Glutamatergic neuron (in vitro differentiated cells): ENCODE data around the gene KIF26B. TPM values are rescaled to one million over a fixed set of nuclear protein-coding genes. Genes with fewer than 3 reads are reported as not detected.

ENCODE experiments used
- DNase-seq: peaks from one replicate; pipeline ENCODE4 v3.0.0; 2022
- H3K27ac Mint-ChIP-seq: one replicate; pipeline ENCODE4 v1.8.0; 2020; ENCODE audit warnings: mild to moderate bottlenecking, mixed read lengths, inconsistent platforms; ENCODE audit not compliant: unreplicated experiment
- H3K27me3 Mint-ChIP-seq: one replicate; pipeline ENCODE4 v1.8.0; 2020; ENCODE audit warnings: mild to moderate bottlenecking, moderate library complexity, mixed read lengths, inconsistent platforms; ENCODE audit not compliant: unreplicated experiment
- H3K36me3 Mint-ChIP-seq: one replicate; pipeline ENCODE4 v1.8.0; 2020; ENCODE audit warnings: mild to moderate bottlenecking, mixed read lengths, inconsistent platforms; ENCODE audit not compliant: unreplicated experiment
- H3K4me1 Mint-ChIP-seq: one replicate; pipeline ENCODE4 v1.8.0; 2020; ENCODE audit warnings: mild to moderate bottlenecking, low read depth, mixed read lengths, inconsistent platforms; ENCODE audit not compliant: unreplicated experiment
- H3K4me3 Mint-ChIP-seq: one replicate; pipeline ENCODE4 v1.8.0; 2020; ENCODE audit warnings: mild to moderate bottlenecking, mixed read lengths, inconsistent platforms; ENCODE audit not compliant: unreplicated experiment
- H3K9me3 Mint-ChIP-seq: one replicate; pipeline ENCODE4 v1.8.0; 2020; ENCODE audit warnings: mild to moderate bottlenecking, moderate library complexity, mixed read lengths, inconsistent platforms; ENCODE audit not compliant: unreplicated experiment
- total RNA-seq: library from RNA; stranded (reverse); fragmentation: NEBNext Ultra II Directional; extraction: Animal tissue kit (Norgen Biotek cat#: 25700); gene quantifications from one replicate; pipeline ENCODE4 v1.2.1, GENCODE V29; 2021; ENCODE audit not compliant: unreplicated experiment
- TF ChIP-seq, protein P1 (sequence below): fragments of 200-600 bp; sonication (generic); IDR thresholded peaks from one replicate; pipeline ENCODE4 v1.5.0; 2021; ENCODE audit not compliant: partially characterized antibody, unreplicated experiment

The KIF26B gene
- total RNA-seq, 1 donor from 2014 or later: 2.4 TPM

GRCh38 chr1:245754463-245754961 is 599.7 kb downstream of the KIF26B start:
- no peak overlapping the region for H3K4me3 Mint-ChIP-seq
- peaks cover 15% of the 10 kb centered on the region for H3K4me1 Mint-ChIP-seq
- no peak for DNase-seq
- peaks cover 5% of the 10 kb centered on the region for H3K36me3 Mint-ChIP-seq
- TF ChIP-seq, protein P1, sequence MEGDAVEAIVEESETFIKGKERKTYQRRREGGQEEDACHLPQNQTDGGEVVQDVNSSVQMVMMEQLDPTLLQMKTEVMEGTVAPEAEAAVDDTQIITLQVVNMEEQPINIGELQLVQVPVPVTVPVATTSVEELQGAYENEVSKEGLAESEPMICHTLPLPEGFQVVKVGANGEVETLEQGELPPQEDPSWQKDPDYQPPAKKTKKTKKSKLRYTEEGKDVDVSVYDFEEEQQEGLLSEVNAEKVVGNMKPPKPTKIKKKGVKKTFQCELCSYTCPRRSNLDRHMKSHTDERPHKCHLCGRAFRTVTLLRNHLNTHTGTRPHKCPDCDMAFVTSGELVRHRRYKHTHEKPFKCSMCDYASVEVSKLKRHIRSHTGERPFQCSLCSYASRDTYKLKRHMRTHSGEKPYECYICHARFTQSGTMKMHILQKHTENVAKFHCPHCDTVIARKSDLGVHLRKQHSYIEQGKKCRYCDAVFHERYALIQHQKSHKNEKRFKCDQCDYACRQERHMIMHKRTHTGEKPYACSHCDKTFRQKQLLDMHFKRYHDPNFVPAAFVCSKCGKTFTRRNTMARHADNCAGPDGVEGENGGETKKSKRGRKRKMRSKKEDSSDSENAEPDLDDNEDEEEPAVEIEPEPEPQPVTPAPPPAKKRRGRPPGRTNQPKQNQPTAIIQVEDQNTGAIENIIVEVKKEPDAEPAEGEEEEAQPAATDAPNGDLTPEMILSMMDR: no peak
- peaks cover 4% of the 10 kb centered on the region for H3K27me3 Mint-ChIP-seq
- H3K27ac Mint-ChIP-seq: no peak overlapping the region
- peaks cover 6% of the 10 kb centered on the region for H3K9me3 Mint-ChIP-seq
